ENCODE measurements around the gene DBN1.

DNA sequence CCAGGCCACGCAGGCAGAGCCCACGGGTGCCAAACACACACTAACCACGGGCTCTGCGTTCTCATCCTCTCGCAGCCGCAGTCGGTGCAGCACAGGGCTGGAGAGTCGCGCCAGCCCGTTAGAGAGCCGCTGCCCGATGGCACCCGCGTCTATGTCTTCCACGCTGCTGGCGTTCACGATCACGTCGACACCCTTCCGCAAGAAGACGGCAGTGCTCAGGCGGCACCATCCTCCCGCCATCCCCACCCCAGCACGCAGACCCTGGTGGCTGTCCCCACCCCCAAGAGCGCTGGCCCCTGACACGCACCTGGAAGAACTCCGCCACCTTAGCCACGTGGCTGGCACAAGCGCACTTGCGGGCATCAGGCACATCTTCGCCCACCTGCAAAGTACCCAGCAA, 6.0 kb downstream of the DBN1 start:
- no peak for TF ChIP-seq EZH2 (IDR thresholded peaks at IDR 0.05; ENCODE audit: borderline replicate concordance, low read depth, low read length, severe bottlenecking)
- TF ChIP-seq POLR2A (IDR thresholded peaks at IDR 0.05; ENCODE audit: low read depth, low read length), result no peak
- TF ChIP-seq FOS (IDR thresholded peaks at IDR 0.05; ENCODE audit: borderline replicate concordance, insufficient read depth, low read length), result no peak
- TF ChIP-seq POLR2AphosphoS5 (IDR thresholded peaks at IDR 0.05; ENCODE audit: insufficient read depth, low read depth, low read length), result no peak
- TF ChIP-seq, protein P1, sequence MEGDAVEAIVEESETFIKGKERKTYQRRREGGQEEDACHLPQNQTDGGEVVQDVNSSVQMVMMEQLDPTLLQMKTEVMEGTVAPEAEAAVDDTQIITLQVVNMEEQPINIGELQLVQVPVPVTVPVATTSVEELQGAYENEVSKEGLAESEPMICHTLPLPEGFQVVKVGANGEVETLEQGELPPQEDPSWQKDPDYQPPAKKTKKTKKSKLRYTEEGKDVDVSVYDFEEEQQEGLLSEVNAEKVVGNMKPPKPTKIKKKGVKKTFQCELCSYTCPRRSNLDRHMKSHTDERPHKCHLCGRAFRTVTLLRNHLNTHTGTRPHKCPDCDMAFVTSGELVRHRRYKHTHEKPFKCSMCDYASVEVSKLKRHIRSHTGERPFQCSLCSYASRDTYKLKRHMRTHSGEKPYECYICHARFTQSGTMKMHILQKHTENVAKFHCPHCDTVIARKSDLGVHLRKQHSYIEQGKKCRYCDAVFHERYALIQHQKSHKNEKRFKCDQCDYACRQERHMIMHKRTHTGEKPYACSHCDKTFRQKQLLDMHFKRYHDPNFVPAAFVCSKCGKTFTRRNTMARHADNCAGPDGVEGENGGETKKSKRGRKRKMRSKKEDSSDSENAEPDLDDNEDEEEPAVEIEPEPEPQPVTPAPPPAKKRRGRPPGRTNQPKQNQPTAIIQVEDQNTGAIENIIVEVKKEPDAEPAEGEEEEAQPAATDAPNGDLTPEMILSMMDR (IDR thresholded peaks at IDR 0.05; ENCODE audit: extremely low read depth in 1 of 2, insufficient read depth in 1 of 2, low read depth in 1 of 2, low read length in 2 of 2), result no peak
- no peak for TF ChIP-seq MYC (IDR thresholded peaks at IDR 0.05; ENCODE audit: low read depth, low read length)
